ENCODE results near the gene UNC45B.
"Not testable (repeated sequence)": the region's sequence is repeated elsewhere in the genome, so short reads cannot be mapped to it uniquely, and the experiment has no call there.

Gene UNC45B

DNA sequence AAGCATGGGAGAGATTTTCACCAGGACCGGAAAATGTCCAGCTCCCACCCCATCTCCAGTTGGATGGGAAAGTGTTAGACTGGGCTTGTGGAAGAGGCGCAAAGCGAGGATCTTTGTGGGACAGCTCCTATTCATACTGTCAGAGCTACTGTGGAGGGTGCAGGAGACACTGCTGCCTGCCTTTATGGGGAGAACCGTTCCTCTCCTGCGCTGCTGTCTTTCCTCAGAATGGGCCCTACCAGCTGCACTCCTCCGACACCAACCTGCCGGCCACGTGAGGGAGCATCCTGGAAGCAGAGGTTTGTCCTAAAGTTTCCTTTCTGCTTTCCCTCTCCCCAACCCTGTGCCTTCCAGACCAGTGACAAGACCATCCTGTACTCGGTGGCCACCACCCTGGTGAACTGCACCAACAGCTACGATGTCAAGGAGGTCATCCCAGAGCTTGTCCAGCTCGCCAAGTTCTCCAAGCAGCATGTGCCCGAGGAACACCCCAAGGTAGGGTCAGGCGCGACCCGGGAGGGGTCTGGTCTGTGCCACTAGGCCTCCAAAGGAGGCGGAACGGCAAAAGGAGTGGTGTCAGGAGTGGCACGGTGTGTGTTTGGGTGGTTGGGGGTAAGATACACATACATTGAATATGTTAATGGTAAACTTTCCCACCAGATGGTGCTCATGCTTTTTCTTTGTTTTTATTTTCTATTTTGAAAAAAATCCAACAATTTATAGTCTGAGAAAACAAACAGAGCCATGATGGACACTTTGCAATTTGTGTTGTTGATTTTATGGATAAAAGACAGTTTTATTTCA, 23.6 kb downstream of the UNC45B start:
- no peak for DNase-seq

DNA sequence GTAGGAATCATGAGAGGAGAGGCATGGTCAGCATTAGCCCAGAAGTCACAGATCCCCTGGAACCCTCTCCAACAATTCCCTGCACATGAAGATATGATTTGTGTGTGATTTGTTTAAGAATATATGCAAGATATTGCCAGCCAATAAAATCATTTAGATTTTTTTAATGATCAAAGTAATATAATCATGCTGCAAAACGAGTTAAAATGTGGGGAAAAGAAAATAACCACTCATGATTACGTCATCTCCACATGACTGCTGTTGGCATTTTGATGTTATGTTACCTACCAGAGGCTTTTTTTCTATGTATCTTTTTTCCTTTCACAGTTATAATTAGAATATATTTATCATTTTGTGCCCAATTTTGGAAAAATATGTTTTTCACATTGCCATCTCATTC, 24.2 kb downstream of the UNC45B start:
- DNase-seq = no peak

GRCh38 chr17:35172321-35172720, 24.7 kb downstream of the UNC45B start:
- DNase-seq = not testable (repeated sequence)

GRCh38 chr17:35174835-35175334, 27.3 kb downstream of the UNC45B start:
- DNase-seq = no peak

DNA sequence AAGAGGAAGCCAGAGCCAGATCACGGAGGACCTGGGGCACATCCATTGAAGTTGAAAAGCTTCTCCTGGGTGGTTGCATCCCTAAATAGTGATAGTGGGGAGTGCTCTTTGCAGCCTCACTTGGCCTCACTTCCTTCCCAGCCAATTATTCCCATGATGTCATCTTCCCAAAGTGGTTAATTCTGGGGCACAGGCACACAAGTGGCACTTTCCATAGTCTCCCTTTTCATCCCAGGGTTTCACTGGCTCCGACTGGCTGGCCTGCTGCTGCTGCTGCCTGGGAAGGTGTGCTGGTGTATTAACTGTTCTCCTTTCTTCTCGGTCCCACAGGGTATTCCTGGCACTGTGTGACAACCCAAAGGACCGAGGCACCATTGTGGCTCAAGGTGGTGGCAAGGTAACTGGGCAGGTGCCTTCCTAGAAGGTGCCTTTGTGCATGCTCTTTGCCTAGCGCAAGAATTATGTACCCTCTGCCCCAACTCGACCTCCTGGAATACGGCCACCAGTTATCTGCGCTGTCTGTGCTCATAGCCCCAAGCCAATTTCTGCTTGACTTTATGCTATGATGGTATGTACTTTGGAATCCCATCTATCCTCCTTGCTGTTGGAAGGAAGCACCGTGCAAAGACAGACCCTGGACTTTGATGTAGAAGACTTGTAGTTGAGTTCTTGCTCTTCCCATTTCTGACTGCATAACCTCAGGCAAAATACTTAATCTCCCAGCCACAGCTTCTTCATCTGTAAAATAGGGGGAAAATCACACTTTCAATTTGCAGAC, 28.2 kb downstream of the UNC45B start:
- no peak for DNase-seq

DNA sequence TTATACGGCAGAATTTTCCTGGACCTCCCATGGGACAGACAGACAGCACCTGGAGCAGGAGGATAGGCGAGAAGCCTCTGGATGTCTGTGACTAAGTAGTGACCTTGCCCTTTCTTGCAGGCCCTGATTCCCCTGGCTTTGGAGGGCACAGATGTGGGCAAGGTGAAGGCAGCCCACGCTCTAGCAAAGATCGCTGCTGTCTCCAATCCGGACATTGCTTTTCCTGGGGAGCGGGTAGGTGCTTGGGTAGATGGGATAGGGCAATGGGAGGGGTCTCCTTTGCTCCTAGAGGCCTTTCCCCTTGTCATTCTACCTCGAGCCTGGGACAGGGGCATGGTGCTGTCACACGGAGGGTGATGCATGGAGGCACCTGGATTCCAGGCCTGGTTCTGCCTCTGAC, 29.3 kb downstream of the UNC45B start:
- DNase-seq = no peak

DNA sequence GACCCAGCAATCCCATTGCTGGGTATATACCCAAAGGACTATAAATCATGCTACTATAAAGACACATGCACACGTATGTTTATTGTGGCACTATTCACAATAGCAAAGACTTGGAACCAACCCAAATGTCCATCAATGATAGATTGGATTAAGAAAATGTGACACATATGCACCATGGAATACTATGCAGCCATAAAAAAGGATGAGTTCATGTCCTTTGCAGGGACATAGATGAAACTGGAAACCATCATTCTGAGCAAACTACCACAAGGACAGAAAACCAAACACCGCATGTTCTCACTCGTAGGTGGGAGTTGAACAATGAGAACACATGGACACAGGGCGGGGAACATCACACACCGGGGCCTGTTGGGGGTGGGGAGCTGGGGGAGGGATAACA, 31.8 kb downstream of the UNC45B start:
- not testable (repeated sequence) for DNase-seq

- DNase-seq = no peak
Observed at GRCh38 chr17:35183332-35183731, 35.7 kb downstream of the UNC45B start.

DNA sequence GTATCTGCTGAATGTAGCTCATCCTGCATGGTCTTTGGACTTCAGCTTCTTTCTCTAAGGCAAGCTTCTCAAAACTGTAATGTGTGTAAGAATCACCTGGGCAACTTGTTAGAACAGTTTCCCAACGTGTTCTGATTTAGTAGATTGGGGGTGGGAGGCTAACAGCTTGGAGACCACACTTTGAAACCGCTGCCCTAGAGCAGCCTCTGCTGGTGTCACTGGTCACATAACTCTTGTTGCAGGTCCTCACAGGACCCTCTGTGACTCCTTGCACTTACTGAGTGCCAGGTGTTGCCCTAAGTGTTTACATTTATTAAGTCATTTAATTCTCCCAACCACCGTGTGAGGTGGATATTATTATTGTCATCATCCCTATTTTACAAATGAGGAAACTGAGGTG, 36.7 kb downstream of the UNC45B start:
- no peak for DNase-seq

DNA sequence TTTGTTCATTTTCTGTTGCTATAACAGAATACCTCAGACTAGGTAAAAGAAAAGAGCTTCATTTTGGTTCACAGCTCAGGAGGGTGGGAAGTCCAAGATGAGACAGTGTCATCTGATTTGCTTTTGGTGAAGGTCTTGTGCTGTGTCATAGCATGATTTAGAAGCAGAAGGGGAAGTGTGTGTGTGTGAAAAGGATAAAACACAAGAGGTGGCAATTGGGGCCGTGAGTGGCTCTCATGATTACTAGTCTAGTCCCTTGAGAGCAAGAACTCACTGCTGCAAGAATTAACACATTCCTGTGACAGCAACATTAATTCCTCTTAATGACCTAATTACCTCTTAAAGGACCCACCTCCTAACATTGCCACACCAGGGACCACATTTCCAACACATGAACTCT, 38.2 kb downstream of the UNC45B start:
- DNase-seq = no peak

GRCh38 chr17:35187481-35187880, 39.9 kb downstream of the UNC45B start:
- no peak for DNase-seq

- no peak for DNase-seq
Observed at GRCh38 chr17:35188111-35188510, 40.5 kb downstream of the UNC45B start.

- no peak for DNase-seq
Observed at GRCh38 chr17:35189291-35189690, 41.7 kb downstream of the UNC45B start.

GRCh38 chr17:35191001-35191695, 43.5 kb downstream of the UNC45B start:
- no peak for DNase-seq

DNA sequence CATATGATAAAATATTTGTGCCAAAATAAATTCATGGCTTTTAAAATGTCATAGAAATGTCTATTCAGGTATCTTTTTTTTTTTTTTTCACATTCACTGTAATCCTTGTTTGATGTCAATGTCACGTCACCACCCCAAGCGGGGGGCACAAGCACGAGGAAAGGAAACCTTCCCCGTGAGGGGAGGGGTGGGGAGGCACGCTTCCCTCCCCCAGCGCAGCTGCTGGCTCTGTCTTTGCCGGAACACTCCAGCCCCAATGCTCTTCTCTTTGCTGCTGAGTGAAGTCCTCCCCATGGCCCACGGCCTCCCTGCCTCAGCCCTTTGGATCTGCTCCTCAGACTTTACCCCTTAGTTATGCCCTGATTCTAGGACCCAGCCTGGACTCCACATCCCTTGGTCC, 45.1 kb downstream of the UNC45B start:
- DNase-seq = no peak

- not testable (repeated sequence) for DNase-seq
Observed at GRCh38 chr17:35194001-35194400, 46.4 kb downstream of the UNC45B start, which contains the start of gene SLC35G3. TSS of gene SLC35G3 (minus strand) at chr17:35194393. CDS start at chr17:35194307, 86 bp downstream.

DNA sequence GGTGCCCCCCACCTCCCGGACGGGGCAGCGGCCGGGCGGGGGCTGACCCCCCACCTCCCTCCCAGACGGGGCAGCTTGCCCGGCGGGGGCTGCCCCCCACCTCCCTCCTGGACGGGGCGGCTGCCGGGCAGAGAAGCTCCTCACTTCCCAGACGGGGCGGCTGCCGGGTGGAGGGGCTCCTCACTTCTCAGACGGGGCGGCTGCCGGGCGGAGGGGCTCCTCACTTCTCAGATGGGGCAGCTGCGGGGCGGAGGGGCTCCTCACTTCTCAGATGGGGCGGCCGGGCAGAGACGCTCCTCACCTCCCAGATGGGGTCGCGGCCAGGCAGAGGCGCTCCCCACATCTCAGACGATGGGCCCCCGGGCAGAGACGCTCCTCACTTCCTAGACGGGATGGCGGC, 47.4 kb downstream of the UNC45B start:
- DNase-seq = not testable (repeated sequence)

- DNase-seq = not testable (repeated sequence)
Observed at GRCh38 chr17:35202582-35202981, 55.0 kb downstream of the UNC45B start.

- no peak for DNase-seq
Observed at GRCh38 chr17:35210741-35211140, 63.1 kb downstream of the UNC45B start.

- DNase-seq = no peak
Observed at GRCh38 chr17:35212668-35213067, 65.1 kb downstream of the UNC45B start.

GRCh38 chr17:35213412-35213940, 65.9 kb downstream of the UNC45B start:
- no peak for DNase-seq

- DNase-seq = no peak
Observed at GRCh38 chr17:35214192-35214591, 66.6 kb downstream of the UNC45B start.
